Measurements from ENCODE around the gene SLC38A1.

Gene SLC38A1

DNA sequence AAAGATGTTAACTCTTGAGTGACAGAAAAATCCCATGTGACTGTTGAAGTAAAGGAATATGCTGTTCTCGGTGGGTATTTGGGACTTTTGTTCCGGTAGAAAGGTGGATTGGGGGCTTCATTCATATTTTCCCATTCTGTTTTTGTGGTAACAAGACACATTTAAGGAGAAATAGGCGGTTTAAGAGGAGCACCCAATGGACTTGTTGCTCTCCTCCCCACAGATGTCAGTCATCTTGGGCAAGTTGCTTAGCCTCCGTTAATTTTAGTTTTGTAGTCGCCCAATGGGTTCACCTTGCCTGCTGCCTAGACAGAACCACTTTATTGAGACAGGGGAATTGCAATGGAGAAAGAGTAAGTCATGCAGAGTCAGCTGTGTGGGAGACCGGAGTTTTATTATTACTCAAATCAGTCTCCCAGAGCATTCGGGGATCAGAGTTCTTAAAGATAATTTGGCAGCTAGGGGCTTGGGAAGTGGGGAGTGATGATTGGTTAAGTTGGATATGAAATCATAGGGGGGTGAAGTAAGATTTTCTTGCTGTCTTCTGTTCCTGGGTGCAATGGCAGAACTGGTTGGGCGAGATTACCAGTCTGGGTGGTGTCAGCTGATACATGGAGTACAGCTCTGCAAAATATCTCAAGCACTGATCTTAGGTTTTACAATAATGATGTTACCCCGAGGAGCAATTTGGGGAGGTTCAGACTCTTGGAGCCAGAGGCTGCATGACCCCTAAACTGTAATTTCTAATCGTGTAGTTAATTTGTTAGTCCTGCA is 50.3 kb downstream of the SLC38A1 start:
- H3K27ac ChIP-seq, result no peak overlapping the region
- TF ChIP-seq, protein P1, sequence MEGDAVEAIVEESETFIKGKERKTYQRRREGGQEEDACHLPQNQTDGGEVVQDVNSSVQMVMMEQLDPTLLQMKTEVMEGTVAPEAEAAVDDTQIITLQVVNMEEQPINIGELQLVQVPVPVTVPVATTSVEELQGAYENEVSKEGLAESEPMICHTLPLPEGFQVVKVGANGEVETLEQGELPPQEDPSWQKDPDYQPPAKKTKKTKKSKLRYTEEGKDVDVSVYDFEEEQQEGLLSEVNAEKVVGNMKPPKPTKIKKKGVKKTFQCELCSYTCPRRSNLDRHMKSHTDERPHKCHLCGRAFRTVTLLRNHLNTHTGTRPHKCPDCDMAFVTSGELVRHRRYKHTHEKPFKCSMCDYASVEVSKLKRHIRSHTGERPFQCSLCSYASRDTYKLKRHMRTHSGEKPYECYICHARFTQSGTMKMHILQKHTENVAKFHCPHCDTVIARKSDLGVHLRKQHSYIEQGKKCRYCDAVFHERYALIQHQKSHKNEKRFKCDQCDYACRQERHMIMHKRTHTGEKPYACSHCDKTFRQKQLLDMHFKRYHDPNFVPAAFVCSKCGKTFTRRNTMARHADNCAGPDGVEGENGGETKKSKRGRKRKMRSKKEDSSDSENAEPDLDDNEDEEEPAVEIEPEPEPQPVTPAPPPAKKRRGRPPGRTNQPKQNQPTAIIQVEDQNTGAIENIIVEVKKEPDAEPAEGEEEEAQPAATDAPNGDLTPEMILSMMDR (conservative IDR thresholded peaks at IDR 0.05), result no peak

DNA sequence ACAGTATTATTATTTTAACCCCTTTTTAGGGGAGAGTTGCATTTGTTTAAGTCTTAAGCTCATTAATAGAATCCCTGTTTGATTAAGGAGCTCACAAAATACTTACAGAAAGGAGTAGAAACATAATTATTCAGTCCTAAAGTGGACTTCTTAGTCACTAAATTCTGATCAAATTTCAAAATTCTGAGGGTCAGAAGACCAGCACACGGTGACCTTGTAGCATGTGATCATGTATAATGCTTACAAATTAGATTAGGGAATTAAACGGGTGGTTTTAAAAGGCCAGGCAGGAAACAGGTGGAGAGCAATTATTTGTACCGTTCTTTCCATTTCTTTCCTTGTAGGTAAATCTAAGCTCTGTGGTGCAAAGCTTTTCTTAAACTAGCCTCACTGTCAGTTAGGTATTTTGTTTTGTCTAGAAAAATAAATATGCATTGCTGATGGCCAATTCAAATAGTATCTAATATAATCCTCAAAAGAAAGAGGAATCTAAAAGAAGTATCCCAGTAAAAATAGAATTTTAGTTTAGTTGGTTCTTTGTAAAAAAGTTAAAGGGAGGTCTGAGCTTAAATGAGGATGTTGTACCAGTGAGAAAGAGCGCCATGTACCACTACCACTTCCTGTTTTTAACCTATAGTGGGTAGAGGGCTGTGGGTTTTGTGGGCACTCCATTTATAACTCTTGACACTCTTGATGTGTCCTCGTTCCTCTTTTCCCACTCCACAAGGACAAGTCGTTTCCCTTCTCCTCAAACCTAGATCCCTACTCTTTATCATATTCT is 51.1 kb downstream of the SLC38A1 start:
- TF ChIP-seq, protein P1 (conservative IDR thresholded peaks at IDR 0.05), result no peak

GRCh38 chr12:46214668-46215436 is 54.0 kb downstream of the SLC38A1 start:
- H3K27ac ChIP-seq, result no peak overlapping the region
- TF ChIP-seq, protein P1 (conservative IDR thresholded peaks at IDR 0.05), result no peak

More for the DNA sequence above, 51.1 kb downstream of the SLC38A1 start:
- H3K27ac ChIP-seq, result no peak overlapping the region

DNA sequence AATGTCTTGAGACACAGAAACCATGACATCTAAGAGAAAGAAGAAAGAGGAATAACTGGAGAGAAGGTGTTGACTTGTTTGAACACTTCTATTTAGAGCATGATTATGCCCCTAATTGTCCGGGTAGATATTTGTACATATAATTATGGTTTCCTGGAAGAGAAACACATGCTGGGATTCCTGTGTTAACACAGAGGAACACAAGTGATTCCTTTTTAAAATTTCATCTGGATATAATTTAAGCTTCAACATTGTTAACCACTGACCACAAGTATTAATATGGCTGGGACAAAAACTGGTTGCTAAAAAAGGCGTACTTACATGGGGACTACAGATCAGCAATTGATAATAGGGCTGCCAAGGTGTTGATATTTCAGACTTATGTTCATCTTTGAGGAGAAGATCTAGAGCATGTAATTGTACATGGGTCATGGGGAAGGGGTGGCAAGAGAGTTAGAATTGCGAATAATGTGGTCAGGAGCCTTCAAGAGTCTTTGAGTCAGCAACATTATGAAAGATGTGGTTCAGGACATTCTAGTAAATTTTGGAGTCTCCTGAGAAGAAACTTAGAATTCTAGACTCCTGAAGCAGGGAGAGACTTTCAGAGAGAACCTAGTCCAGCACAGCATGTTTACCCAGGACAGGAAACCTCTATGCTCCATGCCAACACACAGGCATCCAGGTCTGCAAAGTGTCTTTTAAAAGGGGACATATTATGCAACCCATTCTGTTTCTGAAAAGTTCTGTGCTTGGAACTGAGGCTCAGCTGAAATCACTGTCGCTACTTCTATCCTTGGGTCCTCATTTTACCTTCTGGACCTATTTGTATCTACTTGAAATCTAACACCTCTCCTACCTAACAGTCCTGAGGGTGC is 56.5 kb downstream of the SLC38A1 start:
- TF ChIP-seq, protein P1 (conservative IDR thresholded peaks at IDR 0.05), result no peak
- H3K27ac ChIP-seq, result no peak overlapping the region

DNA sequence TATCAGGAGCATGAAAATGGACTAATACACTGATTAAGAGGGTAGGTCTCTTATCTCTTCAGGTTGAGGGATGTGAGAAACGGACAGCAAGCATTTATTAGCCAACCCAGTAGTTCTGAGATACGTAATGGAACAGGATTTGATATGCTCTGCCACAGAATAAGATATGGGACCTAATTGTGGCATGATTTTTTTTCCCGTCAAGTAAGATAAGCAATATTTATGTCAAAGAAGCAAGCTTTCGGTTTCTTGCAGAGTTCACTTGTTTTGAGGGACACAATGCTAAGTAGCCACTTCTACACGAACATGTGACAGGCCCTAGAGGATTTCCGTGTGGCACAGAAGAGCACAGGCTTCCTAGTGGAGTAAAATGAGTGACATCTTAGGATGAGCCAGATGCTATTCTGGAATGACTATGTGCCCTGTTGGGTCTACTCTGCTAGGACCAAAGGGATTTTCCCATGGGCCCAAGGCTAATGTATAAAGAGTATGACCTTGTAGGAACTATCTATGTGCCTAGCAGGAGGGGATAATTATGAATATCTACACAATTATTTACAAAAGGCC is 57.9 kb downstream of the SLC38A1 start:
- TF ChIP-seq, protein P1 (conservative IDR thresholded peaks at IDR 0.05), result no peak
- no peak overlapping the region for H3K27ac ChIP-seq

GRCh38 chr12:46209914-46210872 is 58.6 kb downstream of the SLC38A1 start:
- TF ChIP-seq, protein P1 (conservative IDR thresholded peaks at IDR 0.05), result no peak
- no peak overlapping the region for H3K27ac ChIP-seq
